Spinal cord (tissue), 10 donors: ENCODE measurements around the gene SSNA1. TPM values are rescaled to one million over a fixed set of nuclear protein-coding genes. Genes with fewer than 3 reads are reported as not detected.

Source experiments
- DNase-seq, 6 donors: peaks; one replicate each; pipeline versions ENCODE4 v3.0.0 to v3.0.0-alpha.2; 2013 to 2015; ENCODE audit warnings: low spot score in 6 of 6, low read depth in 4 of 6
- H3K27ac ChIP-seq: one replicate; pipeline ENCODE4 v1.5.1; 2013; ENCODE audit warnings: low read depth, low read length, control low read depth
- H3K27me3 ChIP-seq: one replicate; pipeline ENCODE4 v1.6.1; 2013; ENCODE audit warnings: low read length; ENCODE audit not compliant: control insufficient read depth, insufficient read depth
- H3K36me3 ChIP-seq: one replicate; pipeline ENCODE4 v1.6.1; 2013; ENCODE audit warnings: low read length; ENCODE audit not compliant: control insufficient read depth, insufficient read depth
- H3K4me1 ChIP-seq: one replicate; pipeline ENCODE4 v1.6.1; 2013; ENCODE audit warnings: low read length; ENCODE audit not compliant: control insufficient read depth, insufficient read depth
- H3K4me3 ChIP-seq: one replicate; pipeline ENCODE4 v1.5.1; 2013; ENCODE audit warnings: low read depth, low read length, control low read depth
- H3K9me3 ChIP-seq: one replicate; pipeline ENCODE4 v1.6.1; 2013; ENCODE audit warnings: low read length; ENCODE audit not compliant: control insufficient read depth, insufficient read depth
- WGBS: methylation state at CpG from one replicate; pipeline ENCODE4 v1.1.5; 2013; ENCODE audit warnings: missing lambda C conversion rate; ENCODE audit not compliant: insufficient coverage; 5-methylcytosine and 5-hydroxymethylcytosine counted together
- polyA plus RNA-seq, 2 donors: library from polyadenylated mRNA; unstranded; fragments of 120-200 nt; gene quantifications; one replicate each; pipeline ENCODE4 v1.2.1, GENCODE V29; 2013; ENCODE audit not compliant: insufficient read length in 2 of 2
- total RNA-seq, 2 donors: library from RNA; depleted of rRNA in 1 of 2; stranded (reverse); fragments of 120-200 nt in 1 of 2; fragments of >200 nt in 1 of 2; gene quantifications; one replicate each; pipeline versions ENCODE4 v1.2.3 to v1.2.4, GENCODE V29; 2013 to 2014
- donor health status: healthy.

Gene SSNA1
- total and polyA plus RNA-seq, 4 donors: 28.1 to 66.9 (median 58.8) TPM

GRCh38 chr9:137220317-137221094 is 32.0 kb downstream of the SSNA1 start:
- H3K9me3 ChIP-seq: no peaks in the 10 kb centered on the region
- no peak overlapping the region for H3K4me3 ChIP-seq
- peaks cover 36% of the 10 kb centered on the region for H3K4me1 ChIP-seq
- DNase-seq: no peak
- no peaks in the 10 kb centered on the region for H3K27me3 ChIP-seq
- peaks cover 55% of the 10 kb centered on the region for H3K36me3 ChIP-seq
- no peak overlapping the region for H3K27ac ChIP-seq
- 88% methylated on average over 51 of the region's 52 CpGs for WGBS

- Histone ChIP-seq H3K27ac (no peak overlapping the region), H3K4me3 (no peak overlapping the region), H3K27me3 (no peaks in the 10 kb centered on the region), H3K36me3 (peaks cover 49% of the 10 kb centered on the region), H3K4me1 (peaks cover 36% of the 10 kb centered on the region), H3K9me3 (no peaks in the 10 kb centered on the region)
- WGBS: no CpG with 5 or more reads among the region's 14 CpGs
- no peak for DNase-seq
Observed at GRCh38 chr9:137221095-137221505, 32.6 kb downstream of the SSNA1 start.

- Histone ChIP-seq H3K4me3 (peak overlapping the region; percentile 24), H3K9me3 (no peaks in the 10 kb centered on the region), H3K27ac (no peak overlapping the region), H3K27me3 (no peaks in the 10 kb centered on the region), H3K36me3 (peaks cover 44% of the 10 kb centered on the region), H3K4me1 (peaks cover 36% of the 10 kb centered on the region)
- peak in 2 of 6 donors; percentile 30 to 37 for DNase-seq
- 3% methylated on average over 61 of the region's 61 CpGs for WGBS
Observed at GRCh38 chr9:137221506-137222111, 33.1 kb downstream of the SSNA1 start.

- Histone ChIP-seq H3K9me3 (no peaks in the 10 kb centered on the region), H3K36me3 (peaks cover 35% of the 10 kb centered on the region), H3K4me1 (peaks cover 40% of the 10 kb centered on the region), H3K4me3 (peak within 1 kb of the TSS; percentile 60), H3K27me3 (no peaks in the 10 kb centered on the region), H3K27ac (peak within 1 kb of the TSS; percentile 75)
- WGBS: 3% methylated on average over 86 of the region's 88 CpGs
- peak in 2 of 6 donors; percentile 70 for DNase-seq
Observed at GRCh38 chr9:137222190-137223077, 34.0 kb downstream of the SSNA1 start, which contains the start of gene RNF208. Gene RNF208 (minus strand): TSS chr9:137222240. CDS start chr9:137221212, 1,028 bp downstream.

GRCh38 chr9:137223078-137223970 is 34.8 kb downstream of the SSNA1 start:
- Histone ChIP-seq H3K4me3 (peak overlapping the region; percentile 60), H3K4me1 (peaks cover 43% of the 10 kb centered on the region), H3K27ac (peak overlapping the region; percentile 75), H3K27me3 (no peaks in the 10 kb centered on the region), H3K36me3 (peaks cover 27% of the 10 kb centered on the region), H3K9me3 (no peaks in the 10 kb centered on the region)
- peak; percentile 88 to 100 (median 96) for DNase-seq
- under 1% methylated on average over 63 of the region's 63 CpGs for WGBS

- Histone ChIP-seq H3K36me3 (peaks cover 9% of the 10 kb centered on the region), H3K4me3 (peak within 1 kb of the TSS; percentile 60), H3K27me3 (no peaks in the 10 kb centered on the region), H3K9me3 (no peaks in the 10 kb centered on the region), H3K27ac (no peak within 1 kb of the TSS), H3K4me1 (peaks cover 38% of the 10 kb centered on the region)
- DNase-seq: no peak
- WGBS: 53% methylated on average over 18 of the region's 23 CpGs
Observed at GRCh38 chr9:137224830-137225694, 36.6 kb downstream of the SSNA1 start, which contains the start of gene CYSRT1. Gene CYSRT1 (plus strand): TSS chr9:137225174. CDS start chr9:137225622, 448 bp downstream.

GRCh38 chr9:137225699-137226331 is 37.3 kb downstream of the SSNA1 start:
- H3K9me3 ChIP-seq: no peaks in the 10 kb centered on the region
- no peak overlapping the region for H3K27ac ChIP-seq
- no peaks in the 10 kb centered on the region for H3K27me3 ChIP-seq
- no peak overlapping the region for H3K4me3 ChIP-seq
- WGBS: 81% methylated on average over 21 of the region's 21 CpGs
- peaks cover 2% of the 10 kb centered on the region for H3K36me3 ChIP-seq
- H3K4me1 ChIP-seq: peaks cover 35% of the 10 kb centered on the region
- DNase-seq: no peak
